HFF-Myc (cell line): Measurements from ENCODE around the gene SYNDIG1L.

Source experiments
- DNase-seq: peaks from one replicate; pipeline ENCODE4 v3.0.0-alpha.2; 2011; ENCODE audit warnings: low read depth; ENCODE audit errors: extremely low read depth
- H3K4me3 ChIP-seq: replicated peaks from 2 replicates; pipeline ENCODE4 v1.5.1; 2011; ENCODE audit warnings: low read depth, mild to moderate bottlenecking, control low read depth, low read length
- CTCF ChIP-seq: IDR thresholded peaks from 2 replicates; pipeline ENCODE4 v1.5.1; 2012; ENCODE audit warnings: mild to moderate bottlenecking, low read depth, low read length, control low read depth; ENCODE audit errors: missing control alignments

Gene SYNDIG1L

GRCh38 chr14:74437496-74438053 lies 11.6 kb upstream of the SYNDIG1L start:
- no peak for TF ChIP-seq CTCF
- DNase-seq = no peak
- no peak overlapping the region for H3K4me3 ChIP-seq

- DNase-seq = no peak
- no peak for TF ChIP-seq CTCF
- no peak overlapping the region for H3K4me3 ChIP-seq
Measured at GRCh38 chr14:74434294-74434693, 8.3 kb upstream of the SYNDIG1L start.

GRCh38 chr14:74429991-74430390 lies 4.0 kb upstream of the SYNDIG1L start:
- TF ChIP-seq CTCF = no peak
- H3K4me3 ChIP-seq = no peak overlapping the region
- DNase-seq = no peak

GRCh38 chr14:74429221-74429691 lies 3.2 kb upstream of the SYNDIG1L start:
- no peak for TF ChIP-seq CTCF
- no peak for DNase-seq
- no peak overlapping the region for H3K4me3 ChIP-seq

- TF ChIP-seq CTCF = no peak
- no peak overlapping the region for H3K4me3 ChIP-seq
- DNase-seq = no peak
Measured at GRCh38 chr14:74427651-74428050, 1.6 kb upstream of the SYNDIG1L start.

- DNase-seq = no peak
- no peak for TF ChIP-seq CTCF
- H3K4me3 ChIP-seq = no peak overlapping the region
Measured at GRCh38 chr14:74425525-74426201, 347 bp downstream of the SYNDIG1L start.
